Fibroblast of lung (primary cell): ENCODE measurements around the gene PZP. TPM values are rescaled to one million over a fixed set of nuclear protein-coding genes. Genes with fewer than 3 reads are reported as not detected.

Experiments
- DNase-seq, 2 donors: peaks; one replicate each; pipeline versions ENCODE4 v3.0.0 to v3.0.0-alpha.2; 2010; ENCODE audit warnings: low read depth in 2 of 2
- H2AFZ ChIP-seq: 2 replicates; pipeline ENCODE4 v1.5.1; 2012; ENCODE audit warnings: low read length, control low read depth, inconsistent platforms
- H3K27ac ChIP-seq: 2 replicates; pipeline ENCODE4 v1.5.1; 2011; ENCODE audit warnings: low read length, control low read depth; ENCODE audit not compliant: insufficient read depth
- H3K27me3 ChIP-seq: 2 replicates; pipeline ENCODE4 v1.5.1; 2011; ENCODE audit warnings: mild to moderate bottlenecking, low read length; ENCODE audit not compliant: control insufficient read depth, insufficient read depth
- H3K36me3 ChIP-seq: 2 replicates; pipeline ENCODE4 v1.5.1; 2011; ENCODE audit warnings: low read length; ENCODE audit not compliant: control insufficient read depth, insufficient read depth
- H3K4me1 ChIP-seq: 2 replicates; pipeline ENCODE4 v1.5.1; 2011; ENCODE audit warnings: low read length; ENCODE audit not compliant: control insufficient read depth, insufficient read depth; ENCODE audit errors: extremely low read depth
- H3K4me2 ChIP-seq: 2 replicates; pipeline ENCODE4 v1.5.1; 2011; ENCODE audit warnings: low read length, control low read depth; ENCODE audit not compliant: insufficient read depth; ENCODE audit errors: extremely low read depth
- H3K4me3 ChIP-seq, 4 experiments: fragments of 200-600 bp in 1 of 4; sonication (generic) in 1 of 4; replicated peaks in 1 of 4; 2 replicates each; pipeline ENCODE4 v1.5.1; 2011 to 2016; ENCODE audit warnings: low read length in 4 of 4, low read depth in 3 of 4, mild to moderate bottlenecking in 3 of 4, control low read depth in 2 of 4, inconsistent platforms in 1 of 4, mixed read lengths in 1 of 4; ENCODE audit not compliant: insufficient read depth in 1 of 4; ENCODE audit errors: control extremely low read depth in 1 of 4
- H3K79me2 ChIP-seq: 2 replicates; pipeline ENCODE4 v1.5.1; 2012; ENCODE audit warnings: mild to moderate bottlenecking, low read length, inconsistent platforms; ENCODE audit not compliant: control insufficient read depth, insufficient read depth
- H3K9ac ChIP-seq: 2 replicates; pipeline ENCODE4 v1.5.1; 2011; ENCODE audit warnings: mild to moderate bottlenecking, low read length, control low read depth; ENCODE audit not compliant: insufficient read depth
- H3K9me3 ChIP-seq: 2 replicates; pipeline ENCODE4 v1.5.1; 2012; ENCODE audit warnings: low read depth, low read length; ENCODE audit not compliant: control insufficient read depth, insufficient read depth
- H4K20me1 ChIP-seq: 2 replicates; pipeline ENCODE4 v1.5.1; 2011; ENCODE audit warnings: low read length; ENCODE audit not compliant: control insufficient read depth, insufficient read depth; ENCODE audit errors: extremely low read depth
- EZH2 ChIP-seq: IDR thresholded peaks from 2 replicates; pipeline ENCODE4 v1.5.1; 2012; ENCODE audit warnings: low read length, control low read depth, mild to moderate bottlenecking; ENCODE audit errors: missing control alignments
- polyA plus RNA-seq, 2 donors: library from polyadenylated mRNA; depleted of rRNA in 1 of 2; stranded (reverse) in 1 of 2; unstranded in 1 of 2; fragments of >200 nt; gene quantifications; 2 replicates each; pipeline ENCODE4 v1.2.1, GENCODE V29; 2011 to 2012; ENCODE audit warnings: missing spikeins in 1 of 2
- total RNA-seq: library from RNA; depleted of rRNA; stranded (reverse); fragments of >200 nt; gene quantifications from 2 replicates; pipeline ENCODE4 v1.2.1, GENCODE V29; 2014
- TF ChIP-seq, protein P1 (sequence below), 2 donors: IDR thresholded peaks in 1 of 2; conservative IDR thresholded peaks in 1 of 2; 1 replicate in 1 of 2; 2 replicates in 1 of 2; pipeline ENCODE4 v1.5.1; 2011 to 2012; ENCODE audit warnings: low read length in 2 of 2, control low read depth in 1 of 2, inconsistent platforms in 1 of 2, low read depth in 1 of 2, mild to moderate bottlenecking in 1 of 2

Gene PZP
- total and polyA plus RNA-seq, 2 donors (not counting 1 experiment from before 2014, with no cell fraction given), result not detected

DNA sequence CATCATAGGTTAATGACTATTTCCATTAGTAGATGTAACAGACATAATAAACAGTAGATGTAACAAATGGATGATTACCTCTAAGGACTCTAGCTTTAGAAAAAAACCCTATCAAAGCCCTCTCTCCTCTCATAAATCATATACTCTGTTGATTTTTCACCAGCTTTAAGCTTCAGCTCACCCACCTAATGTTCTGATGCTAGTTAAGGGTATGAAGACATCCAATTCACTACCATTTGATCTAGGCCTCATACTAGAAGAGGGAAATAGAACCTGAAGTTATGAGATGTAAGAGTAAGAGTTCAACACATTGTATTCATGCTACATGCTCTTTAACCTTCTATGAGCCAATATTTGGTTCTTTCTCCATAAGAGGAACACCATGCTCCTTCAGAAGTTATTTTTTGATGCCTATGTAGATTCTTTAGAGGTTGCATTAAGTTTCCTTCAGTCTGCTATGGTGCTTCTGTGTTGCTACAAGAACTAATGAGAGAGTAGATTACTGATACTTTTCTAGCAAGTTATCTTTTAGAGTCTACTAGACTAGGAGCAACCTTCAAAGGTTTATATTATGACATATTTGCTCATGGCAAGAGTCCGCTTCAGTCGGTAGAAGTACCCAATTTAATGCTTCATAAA, 108.5 kb downstream of the PZP start:
- H3K9me3 ChIP-seq, result no peaks in the 10 kb centered on the region
- no peak overlapping the region for H3K4me3 ChIP-seq
- no peaks in the 10 kb centered on the region for H3K79me2 ChIP-seq
- no peaks in the 10 kb centered on the region for H3K4me1 ChIP-seq
- no peak for DNase-seq
- H3K9ac ChIP-seq, result no peak overlapping the region
- H4K20me1 ChIP-seq, result no peaks in the 10 kb centered on the region
- TF ChIP-seq EZH2, result no peak
- TF ChIP-seq, protein P1, sequence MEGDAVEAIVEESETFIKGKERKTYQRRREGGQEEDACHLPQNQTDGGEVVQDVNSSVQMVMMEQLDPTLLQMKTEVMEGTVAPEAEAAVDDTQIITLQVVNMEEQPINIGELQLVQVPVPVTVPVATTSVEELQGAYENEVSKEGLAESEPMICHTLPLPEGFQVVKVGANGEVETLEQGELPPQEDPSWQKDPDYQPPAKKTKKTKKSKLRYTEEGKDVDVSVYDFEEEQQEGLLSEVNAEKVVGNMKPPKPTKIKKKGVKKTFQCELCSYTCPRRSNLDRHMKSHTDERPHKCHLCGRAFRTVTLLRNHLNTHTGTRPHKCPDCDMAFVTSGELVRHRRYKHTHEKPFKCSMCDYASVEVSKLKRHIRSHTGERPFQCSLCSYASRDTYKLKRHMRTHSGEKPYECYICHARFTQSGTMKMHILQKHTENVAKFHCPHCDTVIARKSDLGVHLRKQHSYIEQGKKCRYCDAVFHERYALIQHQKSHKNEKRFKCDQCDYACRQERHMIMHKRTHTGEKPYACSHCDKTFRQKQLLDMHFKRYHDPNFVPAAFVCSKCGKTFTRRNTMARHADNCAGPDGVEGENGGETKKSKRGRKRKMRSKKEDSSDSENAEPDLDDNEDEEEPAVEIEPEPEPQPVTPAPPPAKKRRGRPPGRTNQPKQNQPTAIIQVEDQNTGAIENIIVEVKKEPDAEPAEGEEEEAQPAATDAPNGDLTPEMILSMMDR (conservative IDR thresholded peaks at IDR 0.05 in 1 of 2, IDR thresholded peaks at IDR 0.05 in 1 of 2; ENCODE audit: low read depth in 1 of 2, low read length in 2 of 2), result no peak
- no peaks in the 10 kb centered on the region for H3K36me3 ChIP-seq
- H3K27ac ChIP-seq, result no peak overlapping the region
- no peak overlapping the region for H3K4me2 ChIP-seq
- H3K27me3 ChIP-seq, result no peaks in the 10 kb centered on the region
- no peak overlapping the region for H2AFZ ChIP-seq

Other genes with a start within 250 kb of the PZP start
- gene KLRG1, start 218.8 kb downstream of the PZP start, total RNA-seq, result 1.0 and 1.8 TPM in 2 replicates
- 0.45 and 1.0 TPM in 2 replicates for gene KLRG1, start 218.8 kb downstream of the PZP start, polyA plus RNA-seq
- 95.0 and 239 TPM in 2 replicates for gene A2M, start 92.5 kb downstream of the PZP start, total RNA-seq
- gene A2M, start 92.5 kb downstream of the PZP start, polyA plus RNA-seq, result 77.6 and 300 TPM in 2 replicates